Kidney (tissue), 14 donors: ENCODE data around the gene TECR. TPM values are rescaled to one million over a fixed set of nuclear protein-coding genes. Genes with fewer than 3 reads are reported as not detected.

Experiments used
- DNase-seq, 5 donors: peaks; one replicate each; pipeline ENCODE4 v3.0.0-alpha.2; 2013 to 2020
- FAIRE-seq: peaks from 2 replicates; lab custom pipeline; 2012; peaks lifted over from hg19 to GRCh38; lab: Jason Lieb, UNC
- H3K27ac ChIP-seq, 2 donors: one replicate each; pipeline ENCODE4 v1.7.0; 2013; ENCODE audit warnings: low read depth in 2 of 2, low read length in 2 of 2, inconsistent platforms in 1 of 2
- H3K27me3 ChIP-seq: one replicate; pipeline ENCODE4 v1.7.1; 2013; ENCODE audit warnings: low read length, inconsistent platforms; ENCODE audit not compliant: control insufficient read depth, insufficient read depth
- H3K36me3 ChIP-seq, 3 donors: one replicate each; pipeline versions ENCODE4 v1.7.0 to v1.7.1; 2013; ENCODE audit warnings: low read length in 3 of 3, control low read depth in 1 of 3, inconsistent platforms in 1 of 3; ENCODE audit not compliant: insufficient read depth in 3 of 3, control insufficient read depth in 2 of 3
- H3K4me1 ChIP-seq, 3 donors: one replicate each; pipeline versions ENCODE4 v1.7.0 to v1.7.1; 2013; ENCODE audit warnings: low read length in 3 of 3, inconsistent platforms in 1 of 3, low read depth in 1 of 3; ENCODE audit not compliant: control insufficient read depth in 2 of 3, insufficient read depth in 2 of 3
- H3K4me3 ChIP-seq, 3 donors: one replicate each; pipeline versions ENCODE4 v1.7.0 to v1.8.1; 2013; ENCODE audit warnings: low read length in 3 of 3, control low read depth in 1 of 3, inconsistent platforms in 1 of 3
- H3K9ac ChIP-seq, 3 donors: one replicate each; pipeline versions ENCODE4 v1.7.0 to v1.7.1; 2013; ENCODE audit warnings: low read length in 3 of 3, control low read depth in 1 of 3, inconsistent platforms in 1 of 3
- H3K9me3 ChIP-seq, 3 donors: one replicate each; pipeline versions ENCODE4 v1.7.0 to v1.7.1; 2013; ENCODE audit warnings: low read length in 3 of 3, control low read depth in 1 of 3, inconsistent platforms in 1 of 3; ENCODE audit not compliant: control insufficient read depth in 2 of 3, insufficient read depth in 1 of 3
- CTCF ChIP-seq: IDR thresholded peaks from 3 replicates; pipeline ENCODE4 v1.5.1; 2012; ENCODE audit warnings: mild to moderate bottlenecking, moderate library complexity, borderline replicate concordance; ENCODE audit not compliant: insufficient read depth; ENCODE audit errors: extremely low read depth
- intact Hi-C: fragments of 100-400 bp; cut with DNase I; formaldehyde crosslinking; loops from one replicate; pipeline ENCODE4 v1.11.1; 2022
- polyA plus RNA-seq: library from polyadenylated mRNA; stranded (reverse); fragments of 350-450 nt; fragmentation: Illumina TruSeq; extraction: RNeasy Lipid Tissue Mini Kit (QIAGEN cat#74804); gene quantifications from one replicate; pipeline ENCODE4 v1.2.3, GENCODE V29; 2014; ENCODE audit warnings: low read depth, low replicate concordance; ENCODE audit not compliant: insufficient read depth
- total RNA-seq: library from RNA; stranded (reverse); fragmentation: NEBNext Ultra II Directional; extraction: Animal tissue kit (Norgen Biotek cat#: 25700); gene quantifications from one replicate; pipeline ENCODE4 v1.2.1, GENCODE V29; 2021
- donor health status: control.
- donor health status: control.
- donor health status: control.
- donor health status: control.
- donor health status: control.
- donor health status: DM: yes; HTN: yes; CAD: no.
- donor health status: Normal renal cell carcinoma (clear cell type).

The TECR gene
- total and polyA plus RNA-seq, 2 donors from 2014 or later, result 132 to 280 TPM

- FAIRE-seq, result no peak
- no peaks in the 10 kb centered on the region for H3K27me3 ChIP-seq
- H3K4me1 ChIP-seq, result peaks cover 0 to 2% (median 0%) of the 10 kb centered on the region in 3 donors
- no peaks in the 10 kb centered on the region for H3K36me3 ChIP-seq
- no peaks in the 10 kb centered on the region for H3K9me3 ChIP-seq
- no peak overlapping the region for H3K9ac ChIP-seq
- DNase-seq, result no peak
- TF ChIP-seq CTCF, result no peak
- intact Hi-C loops, result loop anchor here (10.0 kb wide), 1 partner anchor 108 kb away; no protein-coding TSS in a partner anchor
- no peak overlapping the region for H3K27ac ChIP-seq
- no peak overlapping the region for H3K4me3 ChIP-seq
Measured at GRCh38 chr19:14576363-14576762, 47.0 kb downstream of the TECR start.

- no peak overlapping the region for H3K4me3 ChIP-seq
- H3K9me3 ChIP-seq, result no peaks in the 10 kb centered on the region
- H3K36me3 ChIP-seq, result no peaks in the 10 kb centered on the region
- H3K27ac ChIP-seq, result no peak overlapping the region
- no peak overlapping the region for H3K9ac ChIP-seq
- FAIRE-seq (no peak), DNase-seq (no peak)
- H3K4me1 ChIP-seq, result peaks cover 0 to 2% (median 0%) of the 10 kb centered on the region in 3 donors
- no peaks in the 10 kb centered on the region for H3K27me3 ChIP-seq
- no peak for TF ChIP-seq CTCF
- intact Hi-C loops, result loop anchor here (10.0 kb wide), 1 partner anchor 108 kb away; no protein-coding TSS in a partner anchor
Measured at GRCh38 chr19:14577264-14577663, 47.9 kb downstream of the TECR start.

- H3K4me3 ChIP-seq, result no peak overlapping the region
- H3K9ac ChIP-seq, result no peak overlapping the region
- TF ChIP-seq CTCF, result no peak
- no peak overlapping the region for H3K27ac ChIP-seq
- no peaks in the 10 kb centered on the region for H3K36me3 ChIP-seq
- H3K4me1 ChIP-seq, result peaks cover 0 to 2% (median 0%) of the 10 kb centered on the region in 3 donors
- no peak for FAIRE-seq
- no peaks in the 10 kb centered on the region for H3K9me3 ChIP-seq
- peak in 1 of 5 donors; percentile 27 for DNase-seq
- intact Hi-C loops, result loop anchor here (10.0 kb wide), 1 partner anchor 107 kb away; no protein-coding TSS in a partner anchor
- H3K27me3 ChIP-seq, result no peaks in the 10 kb centered on the region
Measured at GRCh38 chr19:14577885-14578427, 48.6 kb downstream of the TECR start.
